ENCODE data around the gene FAM136A. TPM values are rescaled to one million over a fixed set of nuclear protein-coding genes. Genes with fewer than 3 reads are reported as not detected.
"Not testable (repeated sequence)": the region's sequence is repeated elsewhere in the genome, so short reads cannot be mapped to it uniquely, and the experiment has no call there.

The FAM136A gene
- total RNA-seq, 1 donor from 2014 or later, result 35.5 TPM

DNA sequence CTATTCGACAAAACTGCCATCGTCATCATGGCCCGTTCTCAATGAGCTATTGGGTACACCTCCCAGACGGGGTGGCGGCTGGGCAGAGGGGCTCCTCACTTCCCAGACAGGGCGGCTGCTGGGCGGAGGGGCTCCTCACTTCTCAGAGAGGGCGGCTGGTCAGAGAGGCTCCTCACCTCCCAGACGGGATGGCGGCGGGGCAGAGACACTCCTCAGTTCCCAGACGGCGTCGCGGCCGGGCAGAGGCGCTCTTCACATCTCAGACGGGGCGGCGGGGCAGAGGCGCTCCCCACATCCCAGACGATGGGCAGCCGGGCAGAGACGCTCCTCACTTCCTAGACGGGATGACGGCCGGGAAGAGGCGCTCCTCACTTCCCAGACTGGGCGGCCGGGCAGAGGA, 34.9 kb downstream of the FAM136A start:
- not testable (repeated sequence) for H3K4me3 ChIP-seq (ENCODE audit: low read length in 3 of 3); H3K9me3 ChIP-seq (ENCODE audit: control insufficient read depth in 3 of 3, low read length in 3 of 3); H3K27ac ChIP-seq (ENCODE audit: low read depth, low read length); H3K9ac ChIP-seq (ENCODE audit: low read depth in 1 of 3, low read length in 3 of 3); H3K27me3 ChIP-seq (ENCODE audit: control insufficient read depth in 3 of 3, insufficient read depth in 3 of 3, low read length in 3 of 3)
- Histone ChIP-seq H3K36me3 (ENCODE audit: control insufficient read depth in 3 of 3, insufficient read depth in 3 of 3, low read length in 3 of 3) (peaks cover 12 to 19% (median 16%) of the 10 kb centered on the region in 3 donors), H3K4me1 (ENCODE audit: control insufficient read depth in 3 of 3, insufficient read depth in 3 of 3, low read length in 3 of 3) (peaks cover 6 to 14% (median 10%) of the 10 kb centered on the region in 3 donors)

DNA sequence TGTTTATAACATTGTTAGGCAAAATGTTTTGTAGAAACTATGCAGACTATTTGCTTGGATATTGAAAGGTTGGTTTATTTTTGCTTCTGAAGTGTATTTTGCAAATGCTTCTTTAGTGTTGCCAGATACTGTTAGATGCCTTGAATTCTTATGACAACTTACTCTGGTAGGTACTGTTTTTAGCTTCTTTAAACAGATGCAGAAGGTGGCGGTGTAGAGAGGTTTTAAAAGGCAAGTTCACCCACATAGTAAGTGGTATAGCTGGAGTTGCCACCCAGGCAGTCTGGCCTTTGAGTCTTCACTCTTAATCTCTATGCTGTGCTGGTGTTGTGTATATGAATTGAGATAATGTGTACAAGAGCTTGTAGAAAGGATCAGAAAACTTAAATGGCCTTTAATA, 40.4 kb downstream of the FAM136A start:
- Histone ChIP-seq H3K4me1 (ENCODE audit: control insufficient read depth in 3 of 3, insufficient read depth in 3 of 3, low read length in 3 of 3) (peaks cover 34 to 47% (median 41%) of the 10 kb centered on the region in 3 donors), H3K36me3 (ENCODE audit: control insufficient read depth in 3 of 3, insufficient read depth in 3 of 3, low read length in 3 of 3) (peaks cover 15 to 23% (median 22%) of the 10 kb centered on the region in 3 donors), H3K4me3 (ENCODE audit: low read length in 3 of 3) (peak overlapping the region in 2 of 3 donors; percentile 44 to 57), H3K27ac (ENCODE audit: low read depth, low read length) (peak overlapping the region; percentile 64), H3K9me3 (ENCODE audit: control insufficient read depth in 3 of 3, low read length in 3 of 3) (no peaks in the 10 kb centered on the region), H3K27me3 (ENCODE audit: control insufficient read depth in 3 of 3, insufficient read depth in 3 of 3, low read length in 3 of 3) (no peaks in the 10 kb centered on the region), H3K9ac (ENCODE audit: low read depth in 1 of 3, low read length in 3 of 3) (peak overlapping the region; percentile 25 to 50 (median 50))

DNA sequence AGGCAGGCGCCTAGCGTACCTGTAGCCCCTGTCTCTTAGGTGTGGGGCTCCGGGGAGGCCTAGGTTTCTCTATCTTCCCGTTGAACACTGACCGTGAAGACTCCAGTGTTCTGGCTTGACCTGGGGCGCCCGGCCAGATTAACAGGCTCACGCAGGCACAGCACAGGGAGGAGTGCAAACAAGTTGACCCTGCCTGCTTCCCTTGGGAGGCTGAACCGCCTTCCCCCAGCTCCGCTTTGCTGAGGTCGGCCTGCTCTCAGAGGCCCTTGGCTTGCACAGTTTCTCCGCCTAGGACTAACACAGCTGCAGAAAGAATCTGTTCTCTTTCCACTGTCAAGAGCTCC, 43.4 kb downstream of the FAM136A start:
- Histone ChIP-seq H3K36me3 (ENCODE audit: control insufficient read depth in 3 of 3, insufficient read depth in 3 of 3, low read length in 3 of 3) (peaks cover 7 to 10% (median 9%) of the 10 kb centered on the region in 3 donors), H3K4me3 (ENCODE audit: low read length in 3 of 3) (peak overlapping the region; percentile 78 to 92 (median 86)), H3K27ac (ENCODE audit: low read depth, low read length) (peak overlapping the region; percentile 79), H3K9me3 (ENCODE audit: control insufficient read depth in 3 of 3, low read length in 3 of 3) (no peaks in the 10 kb centered on the region), H3K4me1 (ENCODE audit: control insufficient read depth in 3 of 3, insufficient read depth in 3 of 3, low read length in 3 of 3) (peaks cover 34 to 46% (median 41%) of the 10 kb centered on the region in 3 donors), H3K27me3 (ENCODE audit: control insufficient read depth in 3 of 3, insufficient read depth in 3 of 3, low read length in 3 of 3) (no peaks in the 10 kb centered on the region), H3K9ac (ENCODE audit: low read depth in 1 of 3, low read length in 3 of 3) (peak overlapping the region; percentile 81 to 92 (median 86))

DNA sequence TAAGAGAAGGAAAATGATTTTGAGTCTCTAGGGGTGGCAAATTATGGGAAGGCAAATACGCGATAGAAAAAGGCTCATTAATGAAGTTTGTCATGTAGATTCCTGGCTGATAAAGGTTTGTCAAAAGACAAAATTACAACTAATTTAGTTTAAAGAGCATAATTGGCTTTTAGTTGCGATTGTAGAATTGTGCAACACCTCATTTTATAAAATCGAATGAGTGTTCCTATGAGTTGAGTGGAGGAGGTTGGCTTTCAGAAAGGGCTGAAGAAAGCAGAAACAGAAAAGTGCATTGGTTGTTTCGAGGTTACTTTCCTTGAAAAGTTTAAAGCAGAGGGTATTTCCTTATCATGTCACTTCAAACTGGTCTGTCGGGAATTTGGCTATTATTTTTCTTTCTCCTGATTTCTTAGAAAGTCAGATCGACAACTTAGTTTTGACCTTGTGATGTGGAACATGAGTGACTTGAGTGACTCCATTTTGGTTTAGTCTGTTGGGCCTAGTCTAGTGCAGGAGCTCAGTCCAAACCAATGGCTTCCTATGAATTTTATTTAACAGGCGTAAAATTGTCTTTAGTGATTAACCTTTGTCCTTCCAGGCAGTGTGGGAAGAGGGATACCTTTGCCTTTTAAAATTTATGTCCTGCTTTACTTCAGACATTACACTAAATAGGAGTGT, 46.1 kb downstream of the FAM136A start:
- Histone ChIP-seq H3K9me3 (ENCODE audit: control insufficient read depth in 3 of 3, low read length in 3 of 3) (no peaks in the 10 kb centered on the region), H3K27me3 (ENCODE audit: control insufficient read depth in 3 of 3, insufficient read depth in 3 of 3, low read length in 3 of 3) (no peaks in the 10 kb centered on the region), H3K36me3 (ENCODE audit: control insufficient read depth in 3 of 3, insufficient read depth in 3 of 3, low read length in 3 of 3) (peaks cover 2 to 4% (median 4%) of the 10 kb centered on the region in 3 donors), H3K9ac (ENCODE audit: low read depth in 1 of 3, low read length in 3 of 3) (no peak overlapping the region), H3K27ac (ENCODE audit: low read depth, low read length) (no peak overlapping the region), H3K4me1 (ENCODE audit: control insufficient read depth in 3 of 3, insufficient read depth in 3 of 3, low read length in 3 of 3) (peaks cover 20 to 23% (median 22%) of the 10 kb centered on the region in 3 donors), H3K4me3 (ENCODE audit: low read length in 3 of 3) (no peak overlapping the region)

DNA sequence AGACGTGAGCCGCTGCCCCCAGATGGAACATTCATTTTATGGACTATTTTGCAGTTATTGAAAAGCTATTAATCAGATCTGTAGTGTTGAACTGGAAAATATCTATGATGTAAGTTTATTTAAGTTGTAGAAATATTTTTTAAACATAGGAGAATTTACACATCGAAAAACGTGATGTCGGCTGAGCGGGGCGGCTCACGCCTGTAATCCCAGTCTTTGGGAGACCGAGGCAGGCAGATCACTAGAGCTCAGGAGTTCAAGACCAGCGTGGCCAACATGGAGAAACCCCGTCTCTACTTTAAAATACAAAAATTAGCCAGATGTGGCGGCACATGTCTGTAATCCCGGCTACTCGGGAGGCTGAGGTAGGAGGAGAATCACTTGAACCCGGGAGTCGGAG, 51.4 kb downstream of the FAM136A start:
- Histone ChIP-seq H3K27me3 (ENCODE audit: control insufficient read depth in 3 of 3, insufficient read depth in 3 of 3, low read length in 3 of 3) (no peaks in the 10 kb centered on the region), H3K9ac (ENCODE audit: low read depth in 1 of 3, low read length in 3 of 3) (no peak overlapping the region), H3K36me3 (ENCODE audit: control insufficient read depth in 3 of 3, insufficient read depth in 3 of 3, low read length in 3 of 3) (no peaks in the 10 kb centered on the region), H3K27ac (ENCODE audit: low read depth, low read length) (no peak overlapping the region), H3K9me3 (ENCODE audit: control insufficient read depth in 3 of 3, low read length in 3 of 3) (no peaks in the 10 kb centered on the region), H3K4me3 (ENCODE audit: low read length in 3 of 3) (no peak overlapping the region), H3K4me1 (ENCODE audit: control insufficient read depth in 3 of 3, insufficient read depth in 3 of 3, low read length in 3 of 3) (peaks cover 3 to 15% (median 14%) of the 10 kb centered on the region in 3 donors)

DNA sequence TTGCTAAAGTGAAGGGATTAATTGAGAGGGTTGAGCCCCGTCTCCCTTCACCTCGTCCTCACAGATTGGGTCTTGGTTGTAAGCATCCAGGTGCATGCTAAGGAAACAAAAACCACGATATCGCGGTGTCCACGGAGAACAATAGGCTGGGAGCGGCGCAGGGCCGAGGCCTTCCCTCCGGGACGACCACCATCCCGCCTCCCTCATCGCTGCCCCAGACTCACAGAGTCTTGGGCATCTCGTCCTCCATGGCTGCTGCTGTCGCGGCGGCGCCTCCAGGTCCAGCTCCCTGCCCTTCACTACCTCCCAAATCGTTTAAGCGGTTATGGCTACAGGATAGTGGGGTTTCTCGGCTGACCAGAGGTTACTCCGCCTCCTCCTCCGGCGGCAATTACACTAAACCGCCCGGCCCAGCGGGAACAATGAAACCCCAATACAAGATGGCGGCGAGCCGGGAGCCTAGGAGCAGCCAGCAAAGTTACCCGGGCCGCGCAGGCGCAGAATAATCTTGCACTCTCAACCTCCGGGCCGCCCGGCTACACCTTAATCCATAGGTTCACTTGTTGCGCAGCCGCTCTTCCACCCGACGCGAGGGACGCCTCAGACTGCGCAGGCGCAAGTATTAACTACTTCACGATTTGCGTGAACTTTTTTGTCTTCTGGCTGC, 53.6 kb downstream of the FAM136A start, which contains the start of gene TIA1:
TSS of gene TIA1 (minus strand) at position 448 of the 667 bp plus-strand sequence. CDS start at position 250, 198 bp downstream.
- H3K36me3 ChIP-seq (ENCODE audit: control insufficient read depth in 3 of 3, insufficient read depth in 3 of 3, low read length in 3 of 3), result no peaks in the 10 kb centered on the region
- no peaks in the 10 kb centered on the region for H3K27me3 ChIP-seq (ENCODE audit: control insufficient read depth in 3 of 3, insufficient read depth in 3 of 3, low read length in 3 of 3)
- peak within 1 kb of the TSS; percentile 99 to 100 (median 100) for H3K4me3 ChIP-seq (ENCODE audit: low read length in 3 of 3)
- H3K4me1 ChIP-seq (ENCODE audit: control insufficient read depth in 3 of 3, insufficient read depth in 3 of 3, low read length in 3 of 3), result peaks cover 8 to 24% (median 19%) of the 10 kb centered on the region in 3 donors
- H3K27ac ChIP-seq (ENCODE audit: low read depth, low read length), result peak within 1 kb of the TSS; percentile 96
- H3K9me3 ChIP-seq (ENCODE audit: control insufficient read depth in 3 of 3, low read length in 3 of 3), result no peaks in the 10 kb centered on the region
- H3K9ac ChIP-seq (ENCODE audit: low read depth in 1 of 3, low read length in 3 of 3), result peak within 1 kb of the TSS; percentile 98 to 99 (median 99)

DNA sequence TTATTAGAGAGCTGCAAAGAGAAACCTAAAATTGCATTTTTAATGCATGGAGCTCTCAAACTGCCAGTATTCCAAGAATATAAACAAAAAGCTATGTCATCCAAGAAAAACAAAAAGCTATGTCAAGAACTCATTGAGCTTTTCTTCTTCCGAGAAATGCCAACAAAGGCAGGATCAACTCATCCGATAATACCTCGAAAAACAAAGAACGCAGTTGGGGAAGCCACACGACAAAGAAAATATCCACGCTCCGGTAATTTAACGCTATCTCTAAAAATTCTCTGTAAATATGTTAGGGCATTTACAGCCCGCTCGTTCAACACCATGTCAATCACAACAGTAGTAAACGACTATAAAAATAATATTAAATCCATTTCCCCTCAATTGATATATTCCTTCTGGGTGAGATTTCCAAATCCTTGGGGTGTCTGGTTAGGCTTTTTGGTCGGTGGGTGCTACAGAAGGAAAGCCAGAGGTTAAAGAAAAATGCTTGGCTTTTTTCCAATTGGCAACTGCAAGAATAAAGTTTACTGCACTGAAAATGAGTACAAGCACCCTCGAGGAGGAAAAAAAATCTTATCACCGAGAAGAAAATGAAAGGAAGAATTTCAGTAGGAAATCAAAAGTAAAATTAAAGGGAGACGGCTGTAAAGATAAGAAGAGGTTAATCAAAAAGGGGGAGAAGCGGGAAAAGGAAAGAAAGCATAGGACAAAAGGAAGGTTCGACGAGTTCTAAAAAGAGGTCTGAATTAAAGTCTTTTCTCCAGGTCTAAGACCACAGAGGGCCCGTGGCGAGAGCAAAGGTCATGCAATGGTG, 54.3 kb downstream of the FAM136A start:
- peaks cover 10 to 24% (median 19%) of the 10 kb centered on the region in 3 donors for H3K4me1 ChIP-seq (ENCODE audit: control insufficient read depth in 3 of 3, insufficient read depth in 3 of 3, low read length in 3 of 3)
- H3K4me3 ChIP-seq (ENCODE audit: low read length in 3 of 3), result peak overlapping the region; percentile 99 to 100 (median 100)
- peak overlapping the region; percentile 98 to 99 (median 99) for H3K9ac ChIP-seq (ENCODE audit: low read depth in 1 of 3, low read length in 3 of 3)
- no peaks in the 10 kb centered on the region for H3K27me3 ChIP-seq (ENCODE audit: control insufficient read depth in 3 of 3, insufficient read depth in 3 of 3, low read length in 3 of 3)
- no peaks in the 10 kb centered on the region for H3K9me3 ChIP-seq (ENCODE audit: control insufficient read depth in 3 of 3, low read length in 3 of 3)
- peak overlapping the region; percentile 96 for H3K27ac ChIP-seq (ENCODE audit: low read depth, low read length)
- H3K36me3 ChIP-seq (ENCODE audit: control insufficient read depth in 3 of 3, insufficient read depth in 3 of 3, low read length in 3 of 3), result no peaks in the 10 kb centered on the region

Small RNA genes within 50 kb of the gene (small RNA-seq; reads per million reads assigned to genes)
- gene AC016700.2 (not detected), gene MIR1285-2 (not detected)

Other genes starting within 250 kb of the FAM136A start
- gene PCBP1, start 214.6 kb downstream of the FAM136A start, total RNA-seq, result 45.4 TPM
- gene C2orf42, start 111.0 kb downstream of the FAM136A start, total RNA-seq, result 19.8 TPM
- 136 TPM for gene TIA1, start 53.4 kb downstream of the FAM136A start, total RNA-seq
- gene PCYOX1, start 43.9 kb downstream of the FAM136A start, total RNA-seq, result 31.8 TPM
- 105 TPM for gene SNRPG, start 8.3 kb downstream of the FAM136A start, total RNA-seq